ENCODE data around the gene SMOC1.

SMOC1 gene

DNA sequence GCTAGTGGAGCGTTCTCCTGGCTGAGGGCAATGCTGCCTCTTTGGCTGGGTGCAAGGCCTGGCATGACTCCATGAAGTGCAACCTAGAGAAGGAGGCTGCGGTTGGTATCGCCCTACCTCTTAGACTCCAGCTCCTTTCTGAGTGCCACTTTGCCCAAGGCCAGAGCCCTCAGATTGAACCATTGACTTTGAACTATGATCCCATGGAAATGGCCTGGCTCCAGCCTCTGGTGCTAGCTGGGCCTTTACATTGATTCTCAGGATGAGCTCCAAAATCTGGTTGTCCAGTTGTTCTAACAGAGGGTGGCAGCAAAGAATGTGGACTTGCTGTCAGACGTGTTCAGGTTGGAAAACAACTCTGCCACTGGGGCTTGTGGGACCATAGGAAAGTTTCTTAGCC is 16.1 kb upstream of the SMOC1 start:
- no peak for DNase-seq (ENCODE audit: low read depth)

GRCh38 chr14:69865701-69866365 is 13.4 kb upstream of the SMOC1 start:
- DNase-seq (ENCODE audit: low read depth): no peak

DNA sequence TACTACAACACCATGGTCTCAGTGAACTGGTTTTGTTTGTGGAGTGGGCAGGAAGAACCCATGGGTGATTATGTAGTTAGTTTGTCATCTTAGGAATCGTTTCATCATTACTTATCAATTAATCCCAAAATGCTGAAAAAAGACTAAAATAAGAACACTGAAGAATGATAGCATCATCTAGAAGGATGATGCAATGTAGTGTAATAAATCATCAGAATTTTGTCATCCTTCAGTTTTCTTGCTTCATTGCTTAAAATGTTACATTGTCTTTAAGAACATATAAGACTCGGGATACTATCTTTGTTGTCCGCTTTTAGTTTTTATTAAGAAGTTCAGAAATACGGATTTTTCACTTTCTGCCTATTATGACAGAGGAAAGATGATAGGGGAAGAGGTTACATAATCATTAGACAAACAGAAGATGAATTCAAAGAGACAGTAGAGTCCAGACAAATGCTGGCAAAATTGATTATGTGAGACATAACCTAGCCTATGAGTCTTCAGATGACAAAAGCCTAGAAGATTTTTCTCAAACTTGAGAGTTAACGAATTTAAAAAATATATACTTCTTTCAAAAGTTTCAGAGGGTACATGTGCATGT is 10.8 kb upstream of the SMOC1 start:
- no peak for DNase-seq (ENCODE audit: low read depth)

GRCh38 chr14:69870613-69871012 is 8.6 kb upstream of the SMOC1 start:
- no peak for DNase-seq (ENCODE audit: low read depth)

GRCh38 chr14:69873877-69874780 is 5.1 kb upstream of the SMOC1 start:
- DNase-seq (ENCODE audit: low read depth): peak; percentile 20

- DNase-seq (ENCODE audit: low read depth): no peak
These were observed 2.9 kb upstream of the SMOC1 start for GRCh38 chr14:69876221-69876847.

DNA sequence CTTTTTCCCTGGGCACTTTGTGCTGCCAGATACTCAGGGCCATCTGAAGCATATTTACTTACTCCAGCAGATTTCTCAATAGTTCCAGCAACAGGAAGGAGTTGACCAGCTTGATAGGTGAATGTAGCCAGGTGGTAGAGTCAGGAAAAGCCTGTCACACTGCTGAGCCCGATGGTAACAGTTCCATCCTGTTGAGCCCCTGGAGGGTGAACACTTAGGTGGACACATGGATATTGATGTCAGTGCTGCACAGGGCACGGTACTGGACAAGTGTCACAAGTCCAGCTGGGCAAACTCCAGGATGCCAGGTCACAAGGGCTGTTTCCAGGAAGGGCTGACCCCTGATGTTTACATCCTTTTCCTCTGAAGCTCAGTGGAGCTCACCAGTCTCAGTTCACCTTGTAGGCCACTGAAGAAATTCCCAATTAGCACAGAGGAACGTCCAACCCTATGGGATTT is 2.3 kb upstream of the SMOC1 start:
- DNase-seq (ENCODE audit: low read depth): no peak

DNA sequence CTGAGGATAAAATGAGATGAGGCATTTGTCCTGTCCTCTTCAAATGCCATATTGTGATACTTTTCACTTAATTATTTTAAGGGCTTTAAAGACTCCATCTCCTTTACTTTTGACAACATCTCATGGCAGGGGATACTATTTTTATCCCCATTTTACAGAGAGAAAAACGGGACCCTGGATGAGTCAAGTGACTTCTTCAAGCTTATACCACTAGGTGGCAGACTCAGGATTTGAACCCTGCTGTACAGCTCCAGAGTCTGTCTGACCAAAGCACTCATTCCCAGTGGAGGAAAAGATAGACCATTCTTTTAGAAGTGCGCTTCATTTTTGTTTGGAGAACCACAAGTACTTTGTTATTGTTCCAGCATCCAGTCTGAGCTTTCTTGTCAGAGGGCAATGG is 1.7 kb upstream of the SMOC1 start:
- no peak for DNase-seq (ENCODE audit: low read depth)

DNA sequence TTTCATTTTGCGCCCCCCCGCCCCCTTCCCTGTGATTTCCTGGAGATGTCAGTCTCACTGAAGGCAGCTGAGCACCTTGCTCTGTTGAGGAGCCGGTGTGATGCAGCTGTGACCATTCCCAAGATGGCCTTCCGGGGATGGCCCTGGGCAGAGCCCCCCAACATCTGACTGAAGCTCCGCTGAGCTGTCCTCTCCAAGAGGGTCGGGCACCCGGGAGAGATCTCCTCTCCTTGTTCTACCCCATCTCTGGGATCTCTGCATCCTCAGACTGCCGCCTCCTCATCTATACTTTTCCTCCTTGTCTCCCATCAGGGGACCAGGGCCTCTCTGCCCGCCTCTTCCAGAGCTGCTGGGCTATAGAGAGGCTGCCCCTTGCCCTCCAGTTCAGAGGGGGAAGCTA is 965 bp upstream of the SMOC1 start:
- no peak for DNase-seq (ENCODE audit: low read depth)

- no peak for DNase-seq (ENCODE audit: low read depth)
These were observed 850 bp downstream of the SMOC1 start for GRCh38 chr14:69880044-69880487.

- DNase-seq (ENCODE audit: low read depth): no peak
These were observed 1.7 kb downstream of the SMOC1 start for GRCh38 chr14:69880893-69881292.

DNA sequence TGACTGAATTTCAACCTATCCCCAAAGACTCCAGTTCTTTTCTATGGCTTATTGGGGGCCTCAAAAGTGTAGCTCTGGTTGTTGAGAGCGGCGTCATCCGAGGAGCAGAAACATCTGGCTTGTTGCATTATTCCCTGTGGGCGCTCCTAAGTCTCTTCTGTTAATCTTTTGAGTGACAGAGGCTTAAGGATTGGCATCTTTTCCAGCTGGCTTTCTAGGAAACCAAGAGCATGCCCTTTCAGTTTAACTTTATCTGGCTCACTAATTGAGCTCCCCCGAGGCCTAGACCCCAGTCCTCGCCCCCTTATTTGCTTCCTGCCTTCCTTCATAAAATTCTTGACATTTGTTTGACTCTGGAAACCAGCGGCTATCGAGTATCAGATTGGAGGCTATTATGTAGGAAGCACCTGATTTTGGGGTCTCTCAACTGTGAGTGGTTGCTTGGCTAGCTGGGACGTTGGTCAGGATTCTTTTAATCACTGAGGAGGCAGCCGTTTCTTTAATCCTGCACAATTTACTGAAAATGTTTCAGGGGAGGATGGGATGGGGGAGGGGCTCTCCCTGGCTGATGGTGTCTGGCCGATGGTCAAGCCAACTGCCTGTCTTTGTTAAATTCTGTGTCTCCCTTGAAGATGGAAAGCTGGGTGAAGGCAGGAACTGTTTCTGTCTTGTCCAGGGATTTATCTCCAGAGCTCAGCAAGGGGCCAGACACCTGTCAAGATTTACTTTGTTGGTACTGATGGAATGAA is 3.1 kb downstream of the SMOC1 start:
- no peak for DNase-seq (ENCODE audit: low read depth)

GRCh38 chr14:69882915-69883314 is 3.7 kb downstream of the SMOC1 start:
- DNase-seq (ENCODE audit: low read depth): no peak

- no peak for DNase-seq (ENCODE audit: low read depth)
These were observed 7.4 kb downstream of the SMOC1 start for GRCh38 chr14:69886453-69887242.

DNA sequence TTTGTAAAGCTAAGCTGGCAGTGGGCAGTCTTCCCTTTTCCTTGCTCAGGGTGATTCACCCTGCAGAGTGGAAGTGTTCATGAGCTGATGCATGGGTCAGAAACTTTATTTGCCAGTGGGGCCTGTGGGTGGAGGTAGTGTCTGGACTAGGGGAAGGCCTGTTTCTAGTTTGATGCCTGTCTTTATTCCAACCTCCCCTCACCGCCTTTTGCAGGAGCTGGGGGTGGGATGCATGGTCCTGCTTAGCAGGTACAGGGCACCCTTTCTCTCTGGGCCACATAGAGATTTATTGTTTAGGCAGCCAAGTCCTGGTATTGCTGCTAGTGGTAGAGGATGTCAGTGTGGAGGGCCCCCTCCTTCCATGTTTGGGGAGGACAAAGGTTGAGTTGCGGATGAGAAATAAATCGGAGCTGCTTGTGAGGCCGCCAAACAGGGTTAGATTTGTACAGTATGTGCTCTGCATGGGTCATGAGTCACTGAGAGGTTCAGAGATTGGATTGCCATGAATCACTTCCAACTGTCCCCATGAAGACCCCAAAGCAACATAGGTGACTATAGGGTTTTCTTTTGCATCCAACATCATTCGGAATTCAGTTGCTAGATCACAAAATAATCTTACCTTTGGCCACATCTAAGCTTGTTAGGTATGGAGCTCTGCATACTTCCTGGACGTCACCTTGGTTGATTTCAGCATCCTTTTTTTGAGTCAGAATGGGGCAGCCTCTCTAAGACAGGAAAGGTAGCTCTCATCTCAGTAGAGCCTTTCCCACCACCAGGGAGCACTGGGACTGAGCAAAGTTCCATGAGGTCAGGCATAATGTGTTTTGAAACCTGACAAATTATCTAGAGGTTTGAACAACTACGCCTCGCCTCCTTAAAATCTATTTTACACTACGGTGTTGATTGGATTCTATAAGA is 8.8 kb downstream of the SMOC1 start:
- DNase-seq (ENCODE audit: low read depth): no peak

GRCh38 chr14:69891422-69891821 is 12.2 kb downstream of the SMOC1 start:
- no peak for DNase-seq (ENCODE audit: low read depth)

- no peak for DNase-seq (ENCODE audit: low read depth)
These were observed 15.9 kb downstream of the SMOC1 start for GRCh38 chr14:69895109-69895508.

GRCh38 chr14:69896080-69896479 is 16.9 kb downstream of the SMOC1 start:
- no peak for DNase-seq (ENCODE audit: low read depth)

- DNase-seq (ENCODE audit: low read depth): no peak
These were observed 17.8 kb downstream of the SMOC1 start for GRCh38 chr14:69896972-69897371.

DNA sequence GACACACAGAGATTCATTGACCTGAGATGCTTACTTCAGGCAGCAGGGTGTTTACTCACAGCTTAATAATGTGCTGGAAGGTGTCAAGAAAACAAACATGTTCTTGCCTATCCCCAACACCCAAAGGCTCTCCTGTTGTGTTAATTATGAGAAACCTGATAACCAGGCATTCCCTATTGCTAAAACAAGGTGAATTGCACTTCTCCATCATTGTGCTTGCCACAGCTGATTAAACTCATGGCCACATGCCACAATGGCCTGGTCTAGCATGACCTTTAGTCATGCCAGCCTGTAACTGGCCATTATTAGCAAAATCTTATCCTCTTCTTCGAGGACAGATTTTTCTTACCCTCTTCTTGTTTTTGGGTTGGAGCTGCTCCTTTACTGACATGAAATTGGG is 21.4 kb downstream of the SMOC1 start:
- no peak for DNase-seq (ENCODE audit: low read depth)

All from GM04503 (cell line).